Lung (tissue), 12 donors: Measurements from ENCODE around the gene SPEM1. TPM values are rescaled to one million over a fixed set of nuclear protein-coding genes. Genes with fewer than 3 reads are reported as not detected.
A peak's percentile ranks its signal among the peaks of the same experiment; 100 is the strongest.

Experiments used
- ATAC-seq: fragments of 200-7000 bp; cut with Tn5 transposase; one replicate; pipeline ENCODE4 v1.9.1; 2020; ENCODE audit warnings: moderate number of reproducible peaks; ENCODE audit not compliant: insufficient read depth, low FRiP score
- DNase-seq, 3 donors: peaks; one replicate each; pipeline ENCODE4 v3.0.0-alpha.2; 2013 to 2017
- H3K27ac ChIP-seq, 2 donors: one replicate each; pipeline ENCODE4 v1.5.1; 2013; ENCODE audit warnings: mild to moderate bottlenecking in 2 of 2, moderate library complexity in 2 of 2, control low read depth in 1 of 2, inconsistent platforms in 1 of 2, low read depth in 1 of 2, low read length in 1 of 2
- H3K27me3 ChIP-seq, 3 donors: one replicate each; pipeline ENCODE4 v1.5.1; 2013; ENCODE audit warnings: low read length in 2 of 3; ENCODE audit not compliant: control insufficient read depth in 3 of 3, insufficient read depth in 3 of 3
- H3K36me3 ChIP-seq, 4 donors: one replicate each; pipeline ENCODE4 v1.5.1; 2013; ENCODE audit warnings: low read length in 4 of 4, mild to moderate bottlenecking in 1 of 4, moderate library complexity in 1 of 4; ENCODE audit not compliant: control insufficient read depth in 4 of 4, insufficient read depth in 4 of 4
- H3K4me1 ChIP-seq, 5 donors: one replicate each; pipeline ENCODE4 v1.5.1; 2013; ENCODE audit warnings: low read length in 5 of 5, mild to moderate bottlenecking in 2 of 5, moderate library complexity in 1 of 5; ENCODE audit not compliant: control insufficient read depth in 5 of 5, insufficient read depth in 5 of 5
- H3K4me3 ChIP-seq: one replicate; pipeline ENCODE4 v1.5.1; 2013; ENCODE audit warnings: mild to moderate bottlenecking, control low read depth, moderate library complexity
- H3K9ac ChIP-seq, 2 donors: one replicate each; pipeline ENCODE4 v1.5.1; 2013; ENCODE audit warnings: low read length in 2 of 2, control low read depth in 1 of 2; ENCODE audit not compliant: insufficient read depth in 1 of 2
- H3K9me3 ChIP-seq, 4 donors: one replicate each; pipeline ENCODE4 v1.5.1; 2013; ENCODE audit warnings: low read length in 3 of 4, mild to moderate bottlenecking in 1 of 4, moderate library complexity in 1 of 4; ENCODE audit not compliant: control insufficient read depth in 4 of 4, insufficient read depth in 3 of 4
- CTCF ChIP-seq: IDR thresholded peaks from 2 replicates; pipeline ENCODE4 v1.5.1; 2012; ENCODE audit warnings: mild to moderate bottlenecking; ENCODE audit errors: control extremely low read depth, extremely low read depth
- whole genome bisulfite sequencing, 2 donors: extraction: QIAGEN DNeasy Blood & Tissue Kit; methylation state at CpG; one replicate each; pipeline ENCODE4 v1.1.7; 2013; 5-methylcytosine and 5-hydroxymethylcytosine counted together
- polyA plus RNA-seq, 2 donors: library from polyadenylated mRNA; stranded (reverse); fragments of 200-250 nt; gene quantifications; one replicate each; pipeline ENCODE4 v1.2.1, GENCODE V29; 2013
- total RNA-seq, 2 donors: library from RNA; depleted of rRNA in 1 of 2; stranded (reverse); fragments of >200 nt in 1 of 2; gene quantifications; one replicate each; pipeline ENCODE4 v1.2.1, GENCODE V29; 2014 to 2021
- donor health status: control.
- donor health status: control.
- donor health status: Bipolar disorder and iron deficiency.
- donor health status: healthy.
- donor health status: DM: yes; HTN: yes; CAD: no.

SPEM1 gene
- total and polyA plus RNA-seq, 4 donors = not detected

- Histone ChIP-seq H3K36me3 (no peaks in the 10 kb centered on the region), H3K27me3 (no peaks in the 10 kb centered on the region), H3K4me1 (peaks cover 0 to 13% (median 7%) of the 10 kb centered on the region in 5 donors), H3K9me3 (no peaks in the 10 kb centered on the region), H3K27ac (peak overlapping the region; percentile 87 to 88), H3K9ac (peak overlapping the region in 1 of 2 donors; percentile 90), H3K4me3 (peak overlapping the region; percentile 49)
- 14 to 16% methylated on average over 16 of the region's 16 CpGs for WGBS, 2 donors
- DNase-seq (no peak), ATAC-seq (no peak)
- no peak for TF ChIP-seq CTCF
These were observed 16.9 kb upstream of the SPEM1 start for GRCh38 chr17:7403043-7403726.

GRCh38 chr17:7403727-7403976 lies 16.5 kb upstream of the SPEM1 start:
- Histone ChIP-seq H3K9ac (peak overlapping the region in 1 of 2 donors; percentile 38), H3K4me3 (peak overlapping the region; percentile 49), H3K27ac (peak overlapping the region; percentile 87 to 88), H3K27me3 (no peaks in the 10 kb centered on the region), H3K36me3 (no peaks in the 10 kb centered on the region), H3K4me1 (peaks cover 0 to 13% (median 7%) of the 10 kb centered on the region in 5 donors), H3K9me3 (no peaks in the 10 kb centered on the region)
- no peak for TF ChIP-seq CTCF
- 0% methylated on average over 11 to 13 of the region's 13 CpGs for WGBS, 2 donors
- ATAC-seq = peak; percentile 28
- DNase-seq = no peak

- peaks cover 0 to 13% (median 7%) of the 10 kb centered on the region in 5 donors for H3K4me1 ChIP-seq
- H3K9ac ChIP-seq = peak within 1 kb of the TSS in 1 of 2 donors; percentile 90
- H3K4me3 ChIP-seq = peak within 1 kb of the TSS; percentile 51
- H3K27ac ChIP-seq = peak within 1 kb of the TSS; percentile 87 to 88
- no peaks in the 10 kb centered on the region for H3K27me3 ChIP-seq
- whole genome bisulfite sequencing, 2 donors = 0 to 1% methylated on average over 45 to 49 of the region's 49 CpGs
- H3K9me3 ChIP-seq = no peaks in the 10 kb centered on the region
- peaks cover 0 to under 1% (median 0%) of the 10 kb centered on the region in 4 donors for H3K36me3 ChIP-seq
- TF ChIP-seq CTCF = no peak
- ATAC-seq = peak; percentile 93
- DNase-seq = peak; percentile 99 to 100 (median 100)
These were observed 16.0 kb upstream of the SPEM1 start, which contains the start of gene TMEM256 for GRCh38 chr17:7403977-7404736. TMEM256 (minus strand) TSS chr17:7404097; CDS start chr17:7404084, 13 bp downstream.
